GM21360 (cell line): ENCODE results near the gene SOX6.
"Not testable (repeated sequence)": the region's sequence is repeated elsewhere in the genome, so short reads cannot be mapped to it uniquely, and the experiment has no call there.

Experiments used
- ATAC-seq: cut with Tn5 transposase; IDR thresholded peaks from one replicate; pipeline ENCODE4 v1.9.1; 2021; ENCODE audit warnings: mild to moderate bottlenecking, moderate library complexity; ENCODE audit not compliant: unreplicated experiment

The SOX6 gene

GRCh38 chr11:16052750-16053149, 303.6 kb downstream of the SOX6 start:
- no peak for ATAC-seq

DNA sequence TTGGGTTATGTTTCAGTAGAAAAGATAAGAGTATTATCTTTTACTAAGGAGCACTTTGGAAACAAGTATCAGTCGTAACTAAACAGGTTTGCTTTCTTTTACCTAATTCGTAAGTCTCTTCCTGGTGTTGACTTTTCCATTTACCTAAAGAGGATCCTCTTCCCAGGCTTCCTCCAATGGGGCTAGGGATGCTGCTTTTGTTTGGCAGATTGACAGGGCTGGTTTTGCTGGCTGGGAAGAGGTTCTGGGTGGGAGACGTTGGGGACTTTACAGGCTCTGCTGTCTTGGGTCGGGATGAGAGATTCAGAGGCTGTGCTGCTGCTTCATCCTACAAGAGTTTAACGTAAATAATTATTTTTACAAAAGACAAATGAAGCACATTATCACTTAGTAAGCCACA, 306.7 kb downstream of the SOX6 start:
- no peak for ATAC-seq

GRCh38 chr11:16047073-16047472, 309.3 kb downstream of the SOX6 start:
- no peak for ATAC-seq

- ATAC-seq, result no peak
These were observed 312.7 kb downstream of the SOX6 start for GRCh38 chr11:16043617-16044016.

- ATAC-seq, result no peak
These were observed 315.1 kb downstream of the SOX6 start for GRCh38 chr11:16041207-16041606.

GRCh38 chr11:16040151-16040550, 316.2 kb downstream of the SOX6 start:
- no peak for ATAC-seq

- ATAC-seq, result no peak
These were observed 319.2 kb downstream of the SOX6 start for GRCh38 chr11:16037179-16037578.

GRCh38 chr11:16036218-16036617, 320.1 kb downstream of the SOX6 start:
- ATAC-seq, result no peak

- no peak for ATAC-seq
These were observed 322.3 kb downstream of the SOX6 start for GRCh38 chr11:16034074-16034473.

DNA sequence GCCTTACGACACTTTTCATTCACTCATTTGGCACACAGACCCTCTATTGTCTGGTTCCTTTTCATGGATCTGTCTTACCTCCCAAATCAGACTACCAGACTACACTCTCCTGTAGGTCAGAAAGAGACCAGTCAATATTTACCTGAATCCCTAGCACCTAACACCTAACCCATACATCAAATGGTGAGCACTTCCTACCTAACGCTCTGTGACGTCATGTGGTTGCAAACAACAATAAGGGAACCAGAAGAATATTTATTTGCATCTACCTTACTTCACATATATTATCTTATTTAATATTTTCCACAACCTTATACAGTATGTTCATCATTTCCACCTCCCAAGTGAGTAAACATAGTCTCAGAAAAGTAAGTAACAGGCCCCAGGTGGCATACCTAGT, 323.4 kb downstream of the SOX6 start:
- no peak for ATAC-seq

DNA sequence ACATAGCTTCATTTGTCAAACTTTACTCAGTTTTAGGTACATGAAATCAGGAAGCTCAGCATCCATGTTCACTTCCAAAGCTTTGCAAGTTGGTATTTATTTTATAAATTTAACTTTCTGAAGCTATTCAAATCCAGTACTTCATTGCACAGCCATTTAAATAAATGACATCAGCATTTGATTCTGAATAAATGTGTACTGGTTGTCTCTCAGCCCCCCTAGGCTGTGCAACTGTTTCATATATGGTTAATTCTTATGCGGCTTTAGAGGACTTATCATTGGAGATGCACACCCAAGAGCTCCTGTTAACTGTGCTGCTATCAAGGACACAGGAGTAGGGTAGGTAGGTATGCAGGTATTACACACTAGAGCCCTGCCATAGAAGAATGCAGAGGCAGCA, 325.1 kb downstream of the SOX6 start:
- ATAC-seq, result no peak

DNA sequence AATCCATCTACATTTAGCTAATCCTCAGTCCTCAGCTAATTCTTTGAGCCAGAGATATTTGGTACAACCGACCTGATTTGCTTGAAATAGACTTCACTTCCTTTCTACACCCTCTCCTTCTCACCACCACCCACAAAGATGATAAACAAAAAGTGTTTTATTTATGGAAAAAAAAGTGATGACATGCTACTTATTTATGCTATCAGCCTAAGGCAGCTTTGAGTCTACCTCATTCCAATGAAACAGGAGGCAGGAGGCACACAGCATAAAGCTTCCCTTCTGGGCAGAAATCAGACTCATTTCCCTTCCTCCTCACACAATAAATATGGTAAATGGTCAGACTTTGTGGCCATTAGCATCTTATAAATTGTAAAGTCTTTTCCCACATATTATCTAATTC, 325.7 kb downstream of the SOX6 start:
- no peak for ATAC-seq

DNA sequence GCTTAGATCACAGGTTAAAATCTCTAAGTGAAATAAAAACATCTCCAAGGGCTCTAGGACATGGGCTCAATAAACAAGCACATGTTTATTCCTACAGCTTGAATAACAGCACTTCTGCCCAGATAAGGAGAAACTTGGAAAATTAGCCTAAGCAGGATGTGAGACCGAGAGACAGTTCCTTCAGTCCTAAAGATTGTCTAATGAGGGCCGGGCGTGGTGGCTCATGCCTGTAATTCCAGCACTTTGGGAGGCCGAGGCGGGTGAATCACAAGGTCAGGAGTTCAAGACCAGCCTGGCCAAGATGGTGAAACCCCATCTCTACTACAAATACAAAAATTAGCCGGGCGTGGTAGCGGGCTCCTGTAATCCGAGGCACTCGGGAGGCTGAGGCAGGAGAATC, 327.2 kb downstream of the SOX6 start:
- ATAC-seq, result not testable (repeated sequence)

DNA sequence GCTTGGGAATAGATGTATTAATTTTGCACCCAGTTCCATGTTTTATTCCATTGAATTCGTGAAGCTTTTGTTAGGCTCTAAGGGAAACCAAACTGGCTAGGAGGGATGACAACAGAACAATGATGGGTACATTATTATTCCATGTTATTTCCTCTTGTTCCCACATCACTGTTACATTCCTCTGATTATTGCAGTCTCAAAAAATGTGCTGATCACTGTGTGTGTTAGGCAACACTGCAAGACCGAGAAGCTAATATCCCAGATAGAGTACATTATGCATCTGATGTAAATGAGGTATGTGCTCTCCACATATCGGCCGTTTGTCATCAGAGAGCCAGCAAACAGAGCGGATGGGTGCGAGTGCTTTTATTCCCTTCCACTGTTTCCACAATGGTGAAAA, 327.9 kb downstream of the SOX6 start:
- ATAC-seq, result no peak

- no peak for ATAC-seq
These were observed 328.7 kb downstream of the SOX6 start for GRCh38 chr11:16027621-16028020.

- ATAC-seq, result no peak
These were observed 329.5 kb downstream of the SOX6 start for GRCh38 chr11:16026849-16027248.

GRCh38 chr11:16018931-16019330, 337.4 kb downstream of the SOX6 start:
- no peak for ATAC-seq

DNA sequence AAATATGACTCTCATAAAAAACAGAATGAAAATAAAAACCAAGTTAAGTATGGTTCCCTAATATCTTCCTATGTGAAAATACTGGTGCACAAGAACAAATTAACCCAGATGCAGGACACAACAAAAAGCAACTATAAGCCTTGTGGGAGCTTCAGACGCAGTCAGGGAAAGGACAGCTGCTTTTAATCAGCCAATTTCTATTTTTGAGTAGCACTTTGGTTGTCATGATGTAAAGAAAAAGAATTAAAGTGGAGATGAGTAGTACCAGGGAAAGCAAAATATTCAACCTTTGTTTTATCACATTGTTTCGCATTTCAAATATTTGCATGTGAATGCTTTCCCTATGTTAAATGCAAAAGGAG, 339.9 kb downstream of the SOX6 start:
- no peak for ATAC-seq

GRCh38 chr11:16015741-16016467, 340.4 kb downstream of the SOX6 start:
- ATAC-seq, result no peak

DNA sequence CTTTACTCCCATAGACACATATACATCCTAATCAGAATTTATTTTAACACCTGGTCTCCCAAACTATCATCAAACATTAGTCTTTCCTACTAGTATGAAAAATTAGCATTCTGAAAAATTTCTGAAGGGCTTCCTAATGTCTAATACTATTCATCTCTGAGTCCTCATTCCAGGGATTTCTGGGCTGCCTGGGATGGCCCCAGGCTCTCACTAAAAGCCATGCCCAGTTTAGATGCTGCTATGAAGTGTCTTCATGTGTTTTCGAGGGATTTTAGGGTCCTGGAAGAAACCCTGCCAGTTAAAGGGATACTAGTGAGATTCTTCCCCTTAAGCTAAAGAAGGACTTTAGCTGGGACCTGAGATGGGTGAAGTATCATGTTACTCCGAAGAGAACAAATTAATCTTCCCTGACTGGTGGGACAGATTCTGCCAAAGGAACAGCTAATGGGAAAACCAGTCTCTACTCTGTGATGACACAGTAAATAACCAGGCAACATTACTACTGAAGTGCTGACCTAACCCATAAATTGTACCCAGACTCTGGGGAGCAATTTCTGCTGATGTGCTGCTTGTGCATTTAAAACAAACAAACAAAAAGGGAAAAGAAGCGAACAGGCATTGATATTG, 342.6 kb downstream of the SOX6 start:
- ATAC-seq, result no peak

- no peak for ATAC-seq
These were observed 343.1 kb downstream of the SOX6 start for GRCh38 chr11:16013242-16013641.

DNA sequence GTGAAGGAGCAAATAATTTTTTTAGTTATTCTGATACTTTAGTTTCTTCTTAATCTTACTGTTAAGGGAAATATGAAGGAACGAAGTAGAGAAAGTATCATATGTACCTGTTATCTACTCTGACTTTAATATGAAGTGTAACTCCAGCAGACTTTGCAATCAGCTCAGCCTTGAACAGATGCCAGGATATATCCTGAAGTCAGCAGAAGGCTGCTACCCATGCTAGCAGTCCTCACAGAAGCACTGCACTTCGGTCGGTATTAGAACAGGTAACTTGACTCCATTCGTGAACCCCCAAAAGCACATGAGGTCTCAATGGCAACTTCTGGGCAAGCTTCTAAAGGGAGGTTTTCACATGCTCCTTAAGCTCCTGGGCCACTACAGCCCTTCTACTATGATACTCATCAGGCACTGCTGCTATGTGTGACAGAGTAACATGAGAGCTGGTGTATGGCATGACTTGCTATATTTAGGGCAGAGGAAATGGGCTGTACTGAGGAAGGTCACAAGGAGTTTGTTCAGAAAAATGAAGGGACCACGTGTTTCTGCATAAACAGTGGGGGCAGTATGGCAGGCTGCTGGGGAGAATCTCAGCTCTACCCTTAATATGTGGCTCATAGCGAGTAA, 344.1 kb downstream of the SOX6 start:
- ATAC-seq, result no peak
